Measurements from ENCODE around the gene FAM107B.

Gene FAM107B

GRCh38 chr10:14477408-14477710, 297.3 kb downstream of the FAM107B start:
- TF ChIP-seq POLR2AphosphoS5 (IDR thresholded peaks at IDR 0.05; ENCODE audit: low read depth, low read length), result no peak
- no peak for TF ChIP-seq TAF1 (IDR thresholded peaks at IDR 0.05; ENCODE audit: borderline replicate concordance, insufficient read depth, low read length)
- TF ChIP-seq SIN3A (IDR thresholded peaks at IDR 0.05; ENCODE audit: borderline replicate concordance, insufficient read depth, low read length), result no peak
- TF ChIP-seq REST (IDR thresholded peaks at IDR 0.05; ENCODE audit: insufficient read depth in 1 of 2, low read depth in 2 of 2, low read length in 2 of 2), result no peak

- TF ChIP-seq POLR2AphosphoS5 (IDR thresholded peaks at IDR 0.05; ENCODE audit: low read depth, low read length), result no peak
- TF ChIP-seq TAF1 (IDR thresholded peaks at IDR 0.05; ENCODE audit: borderline replicate concordance, insufficient read depth, low read length), result no peak
- no peak for TF ChIP-seq FOXP2 (optimal IDR thresholded peaks at IDR 0.05; ENCODE audit: borderline replicate concordance, extremely low read depth, extremely low read length, insufficient read depth)
- TF ChIP-seq REST (IDR thresholded peaks at IDR 0.05; ENCODE audit: insufficient read depth in 1 of 2, low read depth in 2 of 2, low read length in 2 of 2), result no peak
- no peak for TF ChIP-seq SIN3A (IDR thresholded peaks at IDR 0.05; ENCODE audit: borderline replicate concordance, insufficient read depth, low read length)
These were observed 297.9 kb downstream of the FAM107B start for GRCh38 chr10:14476641-14477407.

- TF ChIP-seq REST (IDR thresholded peaks at IDR 0.05; ENCODE audit: insufficient read depth in 1 of 2, low read depth in 2 of 2, low read length in 2 of 2), result no peak
- TF ChIP-seq SIN3A (IDR thresholded peaks at IDR 0.05; ENCODE audit: borderline replicate concordance, insufficient read depth, low read length), result no peak
- TF ChIP-seq POLR2AphosphoS5 (IDR thresholded peaks at IDR 0.05; ENCODE audit: low read depth, low read length), result no peak
- TF ChIP-seq FOXP2 (optimal IDR thresholded peaks at IDR 0.05; ENCODE audit: borderline replicate concordance, extremely low read depth, extremely low read length, insufficient read depth), result no peak
- no peak for TF ChIP-seq TAF1 (IDR thresholded peaks at IDR 0.05; ENCODE audit: borderline replicate concordance, insufficient read depth, low read length)
These were observed 298.7 kb downstream of the FAM107B start for GRCh38 chr10:14476006-14476405.

GRCh38 chr10:14474656-14475055, 300.0 kb downstream of the FAM107B start:
- no peak for TF ChIP-seq SIN3A (IDR thresholded peaks at IDR 0.05; ENCODE audit: borderline replicate concordance, insufficient read depth, low read length)

- TF ChIP-seq FOXP2 (optimal IDR thresholded peaks at IDR 0.05; ENCODE audit: borderline replicate concordance, extremely low read depth, extremely low read length, insufficient read depth) (no peak), REST (IDR thresholded peaks at IDR 0.05; ENCODE audit: insufficient read depth in 1 of 2, low read depth in 2 of 2, low read length in 2 of 2) (no peak), SIN3A (IDR thresholded peaks at IDR 0.05; ENCODE audit: borderline replicate concordance, insufficient read depth, low read length) (no peak), POLR2AphosphoS5 (IDR thresholded peaks at IDR 0.05; ENCODE audit: low read depth, low read length) (no peak), TAF1 (IDR thresholded peaks at IDR 0.05; ENCODE audit: borderline replicate concordance, insufficient read depth, low read length) (no peak)
These were observed 303.8 kb downstream of the FAM107B start for GRCh38 chr10:14470920-14471319.

All from PFSK-1 (cell line).